Measurements from ENCODE around the gene IMMP2L.

The IMMP2L gene

GRCh38 chr7:111516612-111517011 is 45.7 kb downstream of the IMMP2L start:
- Histone ChIP-seq H3K27ac (ENCODE audit: low read depth, low read length) (no peak overlapping the region), H3K27me3 (ENCODE audit: low read length) (no peaks in the 10 kb centered on the region), H3K79me2 (ENCODE audit: insufficient read depth, low read length) (no peaks in the 10 kb centered on the region), H3K9me2 (replicated peaks; ENCODE audit: insufficient read depth, low read length) (no peaks in the 10 kb centered on the region), H3F3A (ENCODE audit: insufficient read depth) (no peaks in the 10 kb centered on the region), H2AFZ (ENCODE audit: low read depth, low read length, severe bottlenecking) (no peak overlapping the region), H3K4me2 (ENCODE audit: low read depth, low read length, poor library complexity, severe bottlenecking) (no peak overlapping the region), H3K9me3 (ENCODE audit: insufficient read depth, low read length) (no peaks in the 10 kb centered on the region), H3K36me3 (ENCODE audit: low read length) (peaks cover 11% of the 10 kb centered on the region; the same call in 1 of the 2 replicates), H3K4me3 (ENCODE audit: insufficient read depth, low read length, poor library complexity, severe bottlenecking) (no peak overlapping the region), H4K20me1 (ENCODE audit: low read depth, low read length) (no peaks in the 10 kb centered on the region), H3K9ac (ENCODE audit: low read length) (no peak overlapping the region)
- no peak for TF ChIP-seq EZH2phosphoT487 (conservative IDR thresholded peaks at IDR 0.05; ENCODE audit: low read length)
- no peak for TF ChIP-seq CTCF (IDR thresholded peaks at IDR 0.05; ENCODE audit: insufficient read depth, low read length, poor library complexity, severe bottlenecking)

GRCh38 chr7:111513566-111513965 is 48.7 kb downstream of the IMMP2L start:
- TF ChIP-seq EZH2phosphoT487 (conservative IDR thresholded peaks at IDR 0.05; ENCODE audit: low read length) (no peak), CTCF (IDR thresholded peaks at IDR 0.05; ENCODE audit: insufficient read depth, low read length, poor library complexity, severe bottlenecking) (no peak)
- Histone ChIP-seq H3K9ac (ENCODE audit: low read length) (no peak overlapping the region), H3K27me3 (ENCODE audit: low read length) (no peaks in the 10 kb centered on the region), H3K36me3 (ENCODE audit: low read length) (peaks cover 3% of the 10 kb centered on the region; the same call in 1 of the 2 replicates), H4K20me1 (ENCODE audit: low read depth, low read length) (no peaks in the 10 kb centered on the region), H3K27ac (ENCODE audit: low read depth, low read length) (no peak overlapping the region), H3K9me3 (ENCODE audit: insufficient read depth, low read length) (no peaks in the 10 kb centered on the region), H3F3A (ENCODE audit: insufficient read depth) (no peaks in the 10 kb centered on the region), H2AFZ (ENCODE audit: low read depth, low read length, severe bottlenecking) (no peak overlapping the region), H3K79me2 (ENCODE audit: insufficient read depth, low read length) (no peaks in the 10 kb centered on the region), H3K4me2 (ENCODE audit: low read depth, low read length, poor library complexity, severe bottlenecking) (no peak overlapping the region), H3K4me3 (ENCODE audit: insufficient read depth, low read length, poor library complexity, severe bottlenecking) (no peak overlapping the region), H3K9me2 (replicated peaks; ENCODE audit: insufficient read depth, low read length) (no peaks in the 10 kb centered on the region)

GRCh38 chr7:111511845-111512244 is 50.4 kb downstream of the IMMP2L start:
- Histone ChIP-seq H3K4me3 (ENCODE audit: insufficient read depth, low read length, poor library complexity, severe bottlenecking) (no peak overlapping the region), H4K20me1 (ENCODE audit: low read depth, low read length) (no peaks in the 10 kb centered on the region), H3K9me3 (ENCODE audit: insufficient read depth, low read length) (no peaks in the 10 kb centered on the region), H3K9ac (ENCODE audit: low read length) (no peak overlapping the region), H2AFZ (ENCODE audit: low read depth, low read length, severe bottlenecking) (no peak overlapping the region), H3K9me2 (replicated peaks; ENCODE audit: insufficient read depth, low read length) (no peaks in the 10 kb centered on the region), H3F3A (ENCODE audit: insufficient read depth) (no peaks in the 10 kb centered on the region), H3K27ac (ENCODE audit: low read depth, low read length) (no peak overlapping the region), H3K36me3 (ENCODE audit: low read length) (no peaks in the 10 kb centered on the region), H3K4me2 (ENCODE audit: low read depth, low read length, poor library complexity, severe bottlenecking) (no peak overlapping the region), H3K79me2 (ENCODE audit: insufficient read depth, low read length) (no peaks in the 10 kb centered on the region), H3K27me3 (ENCODE audit: low read length) (no peaks in the 10 kb centered on the region)
- TF ChIP-seq CTCF (IDR thresholded peaks at IDR 0.05; ENCODE audit: insufficient read depth, low read length, poor library complexity, severe bottlenecking) (no peak), EZH2phosphoT487 (conservative IDR thresholded peaks at IDR 0.05; ENCODE audit: low read length) (no peak)

Data from SU-DHL-6 (cell line).